ENCODE measurements around the gene CXCR6.

The CXCR6 gene

GRCh38 chr3:45960289-45960688, 17.0 kb downstream of the CXCR6 start:
- no peaks in the 10 kb centered on the region for H3K9me3 Mint-ChIP-seq
- intact Hi-C loops (cut with micrococcal nuclease): no loop called here
- H3K27ac Mint-ChIP-seq: no peak overlapping the region
- peaks cover 7% of the 10 kb centered on the region for H3K4me1 Mint-ChIP-seq (ENCODE audit: low read depth)
- H3K4me3 Mint-ChIP-seq: no peak overlapping the region
- peaks cover 93% of the 10 kb centered on the region for H3K36me3 Mint-ChIP-seq (ENCODE audit: low read depth)
- no peaks in the 10 kb centered on the region for H3K27me3 Mint-ChIP-seq

DNA sequence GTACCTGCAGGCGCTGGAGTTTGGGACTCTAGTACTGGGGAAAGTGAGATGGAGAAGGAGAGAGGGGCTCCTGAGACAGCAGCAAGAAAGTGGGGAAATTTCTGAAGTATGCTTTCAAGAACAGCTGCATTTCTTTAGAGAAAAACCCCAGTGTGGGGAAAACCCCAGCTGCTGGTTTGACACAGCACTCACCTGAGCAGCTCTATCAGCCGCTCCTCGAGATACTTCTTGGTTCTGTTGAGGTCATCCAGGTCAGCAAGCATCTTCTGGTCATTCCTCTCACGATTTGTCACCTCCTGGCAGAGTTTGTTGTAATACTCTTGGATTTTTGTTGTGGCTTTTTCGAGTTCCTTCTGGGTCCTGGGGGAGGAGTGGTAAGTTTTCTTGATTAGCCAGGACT, 18.8 kb downstream of the CXCR6 start:
- Mint-ChIP-seq H3K9me3 (no peaks in the 10 kb centered on the region), H3K4me3 (no peak overlapping the region), H3K27ac (no peak overlapping the region), H3K4me1 (ENCODE audit: low read depth) (peaks cover 7% of the 10 kb centered on the region), H3K27me3 (no peaks in the 10 kb centered on the region), H3K36me3 (ENCODE audit: low read depth) (peaks cover 100% of the 10 kb centered on the region)
- intact Hi-C loops (cut with micrococcal nuclease): no loop called here

GRCh38 chr3:45964139-45964538, 20.9 kb downstream of the CXCR6 start:
- H3K36me3 Mint-ChIP-seq (ENCODE audit: low read depth): peaks cover 97% of the 10 kb centered on the region
- intact Hi-C loops (cut with micrococcal nuclease): no loop called here
- H3K9me3 Mint-ChIP-seq: no peaks in the 10 kb centered on the region
- no peak overlapping the region for H3K4me3 Mint-ChIP-seq
- no peaks in the 10 kb centered on the region for H3K4me1 Mint-ChIP-seq (ENCODE audit: low read depth)
- no peak overlapping the region for H3K27ac Mint-ChIP-seq
- H3K27me3 Mint-ChIP-seq: peaks cover 7% of the 10 kb centered on the region

- Mint-ChIP-seq H3K27me3 (peaks cover 7% of the 10 kb centered on the region), H3K4me1 (ENCODE audit: low read depth) (no peaks in the 10 kb centered on the region), H3K9me3 (no peaks in the 10 kb centered on the region), H3K4me3 (no peak overlapping the region), H3K36me3 (ENCODE audit: low read depth) (peaks cover 97% of the 10 kb centered on the region), H3K27ac (no peak overlapping the region)
- intact Hi-C loops (cut with micrococcal nuclease): no loop called here
Measured at GRCh38 chr3:45965253-45965652, 22.0 kb downstream of the CXCR6 start.

- H3K36me3 Mint-ChIP-seq (ENCODE audit: low read depth): peaks cover 97% of the 10 kb centered on the region
- peaks cover 4% of the 10 kb centered on the region for H3K4me1 Mint-ChIP-seq (ENCODE audit: low read depth)
- H3K9me3 Mint-ChIP-seq: no peaks in the 10 kb centered on the region
- intact Hi-C loops (cut with micrococcal nuclease): no loop called here
- no peak overlapping the region for H3K4me3 Mint-ChIP-seq
- no peak overlapping the region for H3K27ac Mint-ChIP-seq
- H3K27me3 Mint-ChIP-seq: peaks cover 8% of the 10 kb centered on the region
Measured at GRCh38 chr3:45965653-45966052, 22.4 kb downstream of the CXCR6 start.

DNA sequence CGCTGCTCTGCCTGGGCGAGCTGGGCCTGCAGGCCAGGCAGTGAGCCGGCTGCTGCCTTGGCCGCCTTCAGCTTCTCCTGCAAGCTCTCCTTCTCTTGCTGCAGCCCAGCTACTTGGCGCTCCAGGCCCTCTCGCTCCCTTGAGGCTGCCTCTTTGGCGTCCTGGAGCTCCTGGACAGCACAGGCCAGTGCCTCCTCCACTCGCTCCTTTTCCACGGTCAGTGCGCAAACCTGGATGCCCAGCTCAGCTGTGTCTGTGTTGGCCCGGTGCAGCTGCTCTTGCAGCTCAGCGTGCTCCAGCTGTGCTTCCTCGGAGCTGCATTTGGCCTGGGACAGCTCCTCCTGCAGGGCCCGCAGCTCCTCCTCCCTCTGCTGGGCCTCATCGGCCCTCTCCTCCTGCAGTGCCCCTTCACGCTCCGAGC, 23.1 kb downstream of the CXCR6 start:
- intact Hi-C loops (cut with micrococcal nuclease): no loop called here
- Mint-ChIP-seq H3K27ac (no peak overlapping the region), H3K36me3 (ENCODE audit: low read depth) (peaks cover 91% of the 10 kb centered on the region)

GRCh38 chr3:45966950-45967640, 23.8 kb downstream of the CXCR6 start:
- Mint-ChIP-seq H3K36me3 (ENCODE audit: low read depth) (peaks cover 84% of the 10 kb centered on the region), H3K9me3 (no peaks in the 10 kb centered on the region), H3K27me3 (peaks cover 8% of the 10 kb centered on the region), H3K4me3 (no peak overlapping the region), H3K4me1 (ENCODE audit: low read depth) (peaks cover 14% of the 10 kb centered on the region), H3K27ac (no peak overlapping the region)
- intact Hi-C loops (cut with micrococcal nuclease): no loop called here

More for the DNA sequence above, 23.1 kb downstream of the CXCR6 start:
- Mint-ChIP-seq H3K4me3 (no peak overlapping the region), H3K27me3 (peaks cover 8% of the 10 kb centered on the region), H3K4me1 (ENCODE audit: low read depth) (peaks cover 9% of the 10 kb centered on the region), H3K9me3 (no peaks in the 10 kb centered on the region)

GRCh38 chr3:45967724-45968123, 24.5 kb downstream of the CXCR6 start:
- Mint-ChIP-seq H3K9me3 (no peaks in the 10 kb centered on the region), H3K27me3 (peaks cover 8% of the 10 kb centered on the region), H3K36me3 (ENCODE audit: low read depth) (peaks cover 77% of the 10 kb centered on the region), H3K4me1 (ENCODE audit: low read depth) (peaks cover 20% of the 10 kb centered on the region), H3K27ac (no peak overlapping the region), H3K4me3 (no peak overlapping the region)
- intact Hi-C loops (cut with micrococcal nuclease): no loop called here

- Mint-ChIP-seq H3K27me3 (peaks cover 8% of the 10 kb centered on the region), H3K27ac (no peak overlapping the region), H3K9me3 (no peaks in the 10 kb centered on the region), H3K36me3 (ENCODE audit: low read depth) (peaks cover 73% of the 10 kb centered on the region), H3K4me3 (no peak overlapping the region), H3K4me1 (ENCODE audit: low read depth) (peaks cover 24% of the 10 kb centered on the region)
- intact Hi-C loops (cut with micrococcal nuclease): no loop called here
Measured at GRCh38 chr3:45968149-45968548, 24.9 kb downstream of the CXCR6 start.

DNA sequence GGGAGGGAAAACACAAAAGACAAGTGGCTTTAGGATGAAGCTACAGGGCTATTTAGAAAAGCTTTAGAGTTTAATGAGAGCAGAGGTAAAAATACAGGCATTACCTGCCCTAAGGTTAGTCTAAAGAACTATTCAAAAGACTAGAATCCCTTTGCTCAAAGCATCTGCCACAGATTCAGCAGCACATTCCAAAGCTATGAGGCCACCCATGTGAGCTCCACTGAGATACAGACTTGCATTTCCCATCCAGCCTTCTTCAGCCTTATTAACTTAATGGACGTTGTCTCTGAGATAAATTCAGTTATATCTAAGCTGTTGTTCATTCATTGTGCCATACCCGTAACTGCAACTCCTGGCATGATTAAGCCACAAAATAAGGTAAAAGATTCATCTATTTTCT, 25.4 kb downstream of the CXCR6 start:
- H3K4me1 Mint-ChIP-seq (ENCODE audit: low read depth): peaks cover 30% of the 10 kb centered on the region

DNA sequence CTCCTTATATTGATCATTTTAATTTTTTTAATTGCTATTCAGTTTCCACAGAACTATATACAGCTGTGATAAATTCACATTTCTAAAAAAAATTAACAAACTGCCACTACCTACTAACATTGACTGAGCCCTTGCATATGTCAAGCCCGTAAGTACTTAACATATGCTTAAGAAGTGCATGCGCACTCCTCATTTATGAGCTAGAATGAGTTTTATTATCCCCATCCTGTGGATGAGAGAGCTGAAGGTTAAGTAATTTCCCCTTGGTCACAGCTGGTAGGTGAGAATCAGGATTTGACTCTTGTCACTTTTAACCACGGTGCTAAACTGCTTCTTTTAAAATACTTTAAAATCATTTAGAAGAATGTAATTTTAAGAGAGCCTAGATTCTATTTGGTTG, 25.9 kb downstream of the CXCR6 start:
- H3K27ac Mint-ChIP-seq: no peak overlapping the region

More for the DNA sequence above, 25.4 kb downstream of the CXCR6 start:
- H3K36me3 Mint-ChIP-seq (ENCODE audit: low read depth): peaks cover 68% of the 10 kb centered on the region
- H3K4me3 Mint-ChIP-seq: no peak overlapping the region
- intact Hi-C loops (cut with micrococcal nuclease): no loop called here
- no peak overlapping the region for H3K27ac Mint-ChIP-seq
- no peaks in the 10 kb centered on the region for H3K9me3 Mint-ChIP-seq
- H3K27me3 Mint-ChIP-seq: peaks cover 8% of the 10 kb centered on the region

GRCh38 chr3:45969953-45970352, 26.7 kb downstream of the CXCR6 start:
- no peak overlapping the region for H3K4me3 Mint-ChIP-seq
- H3K27me3 Mint-ChIP-seq: peaks cover 10% of the 10 kb centered on the region
- H3K36me3 Mint-ChIP-seq (ENCODE audit: low read depth): peaks cover 62% of the 10 kb centered on the region
- H3K9me3 Mint-ChIP-seq: no peaks in the 10 kb centered on the region
- no peak overlapping the region for H3K27ac Mint-ChIP-seq
- peaks cover 31% of the 10 kb centered on the region for H3K4me1 Mint-ChIP-seq (ENCODE audit: low read depth)
- intact Hi-C loops (cut with micrococcal nuclease): no loop called here

More for the DNA sequence above, 25.9 kb downstream of the CXCR6 start:
- Mint-ChIP-seq H3K4me1 (ENCODE audit: low read depth) (peaks cover 31% of the 10 kb centered on the region), H3K36me3 (ENCODE audit: low read depth) (peaks cover 63% of the 10 kb centered on the region), H3K9me3 (no peaks in the 10 kb centered on the region), H3K27me3 (peaks cover 8% of the 10 kb centered on the region), H3K4me3 (no peak overlapping the region)
- intact Hi-C loops (cut with micrococcal nuclease): no loop called here

DNA sequence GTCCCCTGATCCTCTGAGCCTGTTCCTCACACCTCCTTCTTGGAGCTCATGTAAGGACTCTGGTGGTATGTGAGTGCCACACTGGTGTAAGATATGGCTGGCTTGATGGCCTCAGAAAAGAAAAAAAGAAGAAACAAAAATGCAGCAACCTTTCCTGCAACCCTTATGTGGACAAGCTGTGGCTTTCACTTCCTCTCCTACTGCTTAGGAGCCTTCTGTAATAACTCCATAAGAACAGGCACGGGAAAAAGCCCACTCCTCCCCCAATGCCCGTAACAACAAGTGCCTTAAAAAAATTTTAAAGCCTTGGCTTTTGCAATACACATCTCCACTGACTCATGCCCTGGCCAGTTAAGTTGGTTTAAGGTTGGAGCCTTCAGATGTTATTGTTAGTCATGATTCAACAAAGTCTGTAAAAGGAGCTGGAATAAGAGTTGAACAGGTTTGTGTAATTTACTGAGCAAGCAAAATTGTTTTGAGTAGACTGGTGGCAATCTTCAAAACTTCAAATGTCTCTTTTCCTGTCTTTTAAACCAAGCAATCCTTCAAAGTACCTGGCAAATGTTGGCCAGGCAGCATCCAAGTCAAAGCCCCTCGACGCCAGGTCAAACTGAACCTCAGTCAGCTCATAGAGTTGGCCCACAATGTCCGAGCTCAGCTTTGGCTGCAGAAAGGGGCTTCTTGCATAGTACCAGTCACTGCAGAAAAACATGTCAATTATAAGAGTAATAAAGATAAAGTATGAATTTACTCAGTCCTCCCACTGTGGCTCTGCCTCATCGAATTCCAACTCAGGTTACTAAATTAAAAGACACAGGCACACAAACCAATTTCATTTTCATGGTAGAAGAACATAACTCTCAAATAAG, 29.5 kb downstream of the CXCR6 start:
- Mint-ChIP-seq H3K4me3 (peak overlapping the region; percentile 30), H3K4me1 (ENCODE audit: low read depth) (peaks cover 40% of the 10 kb centered on the region), H3K27ac (no peak overlapping the region), H3K36me3 (ENCODE audit: low read depth) (peaks cover 56% of the 10 kb centered on the region), H3K9me3 (no peaks in the 10 kb centered on the region), H3K27me3 (peaks cover 11% of the 10 kb centered on the region)
- intact Hi-C loops (cut with micrococcal nuclease): no loop called here

- Mint-ChIP-seq H3K4me3 (no peak overlapping the region), H3K27me3 (peaks cover 5% of the 10 kb centered on the region), H3K9me3 (no peaks in the 10 kb centered on the region), H3K27ac (no peak overlapping the region), H3K36me3 (ENCODE audit: low read depth) (peaks cover 57% of the 10 kb centered on the region), H3K4me1 (ENCODE audit: low read depth) (peaks cover 40% of the 10 kb centered on the region)
- intact Hi-C loops (cut with micrococcal nuclease): no loop called here
Measured at GRCh38 chr3:45974686-45975085, 31.4 kb downstream of the CXCR6 start.
